HCEC 1CT (cell line): ENCODE results near the gene LRRN4CL.

Source experiments
- DNase-seq: peaks from one replicate; pipeline ENCODE4 v3.0.0-alpha.2; 2017

The LRRN4CL gene

GRCh38 chr11:62645946-62646824 lies 43.1 kb downstream of the LRRN4CL start, which contains the start of gene GANAB:
Gene GANAB (minus strand): TSS chr11:62646613. CDS start chr11:62646599, 14 bp downstream.
- peak; percentile 98 for DNase-seq

DNA sequence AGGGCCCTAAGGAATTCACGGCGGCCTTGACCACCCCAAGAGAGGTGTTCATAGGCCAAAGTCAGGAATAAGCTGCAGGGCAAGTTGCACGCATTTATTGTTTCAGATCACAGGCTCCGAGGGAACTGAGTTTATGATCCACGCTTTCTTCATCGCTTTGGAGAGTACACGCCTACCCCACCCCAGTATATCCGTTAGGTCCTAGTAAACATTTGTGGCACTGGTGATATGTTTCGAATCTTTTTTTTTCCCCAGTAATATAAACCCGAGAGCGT lies 43.7 kb downstream of the LRRN4CL start:
- DNase-seq: no peak

- no peak for DNase-seq
Measured at GRCh38 chr11:62644220-62644619, 45.1 kb downstream of the LRRN4CL start.
